KBM-7 (cell line): ENCODE results near the gene NUDT13.
A peak's percentile ranks its signal among the peaks of the same experiment; 100 is the strongest.

Experiments
- DNase-seq: peaks from one replicate; pipeline ENCODE4 v3.0.0-alpha.2; 2015
- in situ Hi-C: fragments of 300-500 bp; cut with MboI; formaldehyde crosslinking; loops from 2 replicates; pipeline ENCODE4 v1.14.3; 2020; ENCODE audit warnings: low sequenced_read_pairs, low pct_unique_long_range_greater_than_20kb, mixed read lengths

The NUDT13 gene

DNA sequence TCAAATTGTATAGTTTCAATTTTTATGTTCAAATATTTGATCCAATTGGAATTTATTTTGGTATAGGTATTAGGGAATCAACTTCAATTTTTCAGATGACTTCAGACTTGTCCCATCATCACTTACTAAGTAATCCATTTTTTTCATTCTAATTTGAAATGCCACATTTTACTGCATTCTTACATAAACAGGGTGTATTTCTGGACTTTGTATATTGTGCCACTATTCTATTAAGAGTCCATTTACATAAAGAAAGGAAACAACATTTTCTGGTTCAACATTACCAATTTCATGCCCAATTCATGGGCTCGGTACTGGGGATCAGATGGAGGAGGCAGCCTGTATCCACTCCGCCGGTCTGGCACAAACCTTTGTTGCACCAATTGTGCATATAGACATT is 41.8 kb downstream of the NUDT13 start:
- in situ Hi-C loops = no loop called here
- DNase-seq = no peak

DNA sequence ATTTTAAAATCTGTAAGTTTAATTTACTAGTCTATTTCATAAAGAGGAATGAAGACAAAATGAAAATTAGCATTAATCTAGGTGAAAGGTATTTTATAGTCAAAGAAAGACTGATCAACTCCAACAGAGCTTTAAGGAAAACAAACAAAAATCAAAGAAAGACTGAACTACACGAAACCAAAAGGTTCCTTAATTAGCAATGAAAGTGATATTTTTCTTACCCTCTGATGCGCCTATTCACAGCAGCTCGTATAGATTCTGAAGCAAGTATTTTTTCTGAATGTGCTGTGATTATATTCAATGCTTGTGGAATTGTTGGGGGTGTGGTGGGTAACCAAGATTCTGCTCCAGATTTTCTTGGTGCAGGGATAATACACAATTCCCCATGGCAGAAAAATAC is 45.8 kb downstream of the NUDT13 start:
- in situ Hi-C loops = no loop called here
- no peak for DNase-seq

DNA sequence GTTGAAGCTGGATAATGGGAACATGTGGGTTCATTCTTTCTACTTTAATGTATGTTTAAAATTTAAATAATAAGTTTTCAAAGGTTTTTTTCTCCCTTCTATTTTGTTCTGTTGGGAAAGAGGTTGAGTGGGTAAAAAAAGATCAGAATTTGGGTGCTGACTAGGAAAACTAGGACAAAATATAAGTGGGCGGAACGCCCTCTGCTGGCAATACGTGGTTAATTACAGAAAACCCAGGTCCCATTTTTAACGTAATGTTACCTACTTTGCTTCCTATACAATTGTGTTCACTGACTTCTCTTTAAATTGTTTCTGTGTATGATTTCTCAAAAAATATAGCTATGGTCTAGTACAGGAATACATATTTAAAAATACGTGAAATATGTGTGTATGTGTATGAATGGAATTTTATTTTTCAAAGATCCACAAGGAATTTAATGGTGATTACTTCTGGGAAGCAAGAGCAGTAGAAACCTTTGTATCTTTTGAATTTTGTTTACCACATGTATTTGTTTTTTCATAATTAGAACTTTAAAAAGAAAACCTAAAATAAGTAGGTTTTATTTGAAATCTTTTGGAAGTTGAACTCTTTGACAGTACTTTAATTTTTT is 48.9 kb downstream of the NUDT13 start:
- DNase-seq = peak; percentile 75
- in situ Hi-C loops = no loop called here

DNA sequence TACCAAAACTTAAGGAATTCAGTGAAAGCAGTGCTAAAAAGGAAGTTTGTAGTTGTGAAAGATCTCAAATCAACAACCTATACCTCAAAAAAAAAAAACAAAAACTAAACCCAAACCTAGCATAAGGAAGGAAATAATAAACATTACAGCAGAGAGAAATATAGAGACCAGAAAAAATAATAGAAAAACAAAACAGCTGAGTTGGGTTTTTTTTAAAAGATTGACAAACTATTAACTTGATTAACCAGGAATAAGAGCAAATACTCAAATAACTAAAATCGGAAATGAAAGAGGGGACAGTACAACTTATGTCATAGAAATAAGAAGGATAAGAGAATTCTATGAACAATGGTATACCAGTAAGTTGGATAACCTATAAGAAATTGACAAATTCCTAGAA is 50.8 kb downstream of the NUDT13 start:
- no peak for DNase-seq
- in situ Hi-C loops = no loop called here

DNA sequence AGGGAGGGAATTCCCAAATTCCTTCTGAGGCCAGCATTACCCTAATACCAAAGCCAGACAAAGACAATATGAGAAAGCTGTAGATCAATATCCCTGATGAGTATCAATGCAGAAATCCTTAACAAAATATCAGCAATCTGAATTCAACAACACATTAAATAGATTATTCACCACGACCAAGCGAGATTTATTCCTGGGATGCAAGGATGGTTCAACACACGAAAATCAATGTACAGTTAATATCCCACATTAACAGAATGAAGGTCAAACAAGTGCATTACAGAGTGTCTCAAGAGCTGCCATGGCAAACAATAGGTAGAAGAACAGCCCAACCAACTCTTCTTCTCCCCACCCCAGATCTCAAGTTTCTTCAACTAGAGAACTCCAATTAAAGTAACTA is 51.4 kb downstream of the NUDT13 start:
- in situ Hi-C loops = no loop called here
- no peak for DNase-seq

DNA sequence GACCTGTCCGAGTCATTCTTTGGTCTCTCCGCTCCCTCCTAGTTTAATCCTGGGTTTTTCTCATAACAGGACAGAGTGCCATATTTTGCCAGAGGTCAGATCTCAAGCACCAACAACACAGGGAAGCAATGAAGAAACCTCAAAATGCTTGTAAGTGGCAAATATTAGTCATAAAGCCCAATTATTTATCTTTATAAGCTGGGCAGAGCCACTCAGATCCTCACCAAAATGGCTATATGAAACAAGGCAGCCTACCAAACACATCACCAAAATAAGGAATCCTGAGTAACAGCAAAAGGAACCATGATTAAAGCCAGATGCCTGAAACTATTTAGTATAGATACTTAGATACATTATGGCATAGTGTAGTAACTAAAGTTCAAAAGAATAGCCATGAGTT is 52.8 kb downstream of the NUDT13 start:
- DNase-seq = no peak
- in situ Hi-C loops = no loop called here

DNA sequence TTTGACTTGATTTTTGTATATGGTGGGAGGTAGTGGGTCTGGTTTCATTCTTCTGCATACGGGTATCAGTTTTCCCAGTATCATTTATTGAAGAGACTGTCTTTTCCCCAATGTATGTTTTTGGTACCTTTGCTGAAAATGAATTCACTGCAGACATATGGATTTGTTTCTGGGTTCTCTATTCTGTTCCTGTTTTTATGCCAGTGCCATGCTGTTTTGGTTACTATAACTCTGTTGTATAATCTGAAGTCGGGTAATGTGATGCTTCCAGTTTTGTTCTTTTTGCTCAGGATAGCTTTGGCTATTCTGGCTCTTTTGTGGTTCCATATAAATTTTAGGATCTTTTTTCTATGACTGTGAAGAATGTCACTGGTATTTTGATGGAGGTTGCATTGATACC is 56.7 kb downstream of the NUDT13 start:
- in situ Hi-C loops = no loop called here
- no peak for DNase-seq

DNA sequence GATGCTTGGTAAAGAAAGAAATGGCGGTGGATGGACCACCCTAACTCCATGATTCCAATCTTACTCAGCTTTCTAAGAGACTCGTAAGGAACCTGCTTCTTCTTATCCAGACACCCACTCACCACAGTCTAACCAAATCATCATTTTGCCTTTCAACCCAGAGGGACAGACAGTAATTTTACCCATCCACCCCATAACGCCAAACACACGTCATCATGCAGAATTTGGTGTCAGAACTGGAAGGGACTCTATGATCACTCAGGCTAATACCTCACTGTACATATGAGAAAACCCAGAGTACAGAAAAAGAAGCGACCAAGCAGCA is 57.2 kb downstream of the NUDT13 start:
- in situ Hi-C loops = no loop called here

DNA sequence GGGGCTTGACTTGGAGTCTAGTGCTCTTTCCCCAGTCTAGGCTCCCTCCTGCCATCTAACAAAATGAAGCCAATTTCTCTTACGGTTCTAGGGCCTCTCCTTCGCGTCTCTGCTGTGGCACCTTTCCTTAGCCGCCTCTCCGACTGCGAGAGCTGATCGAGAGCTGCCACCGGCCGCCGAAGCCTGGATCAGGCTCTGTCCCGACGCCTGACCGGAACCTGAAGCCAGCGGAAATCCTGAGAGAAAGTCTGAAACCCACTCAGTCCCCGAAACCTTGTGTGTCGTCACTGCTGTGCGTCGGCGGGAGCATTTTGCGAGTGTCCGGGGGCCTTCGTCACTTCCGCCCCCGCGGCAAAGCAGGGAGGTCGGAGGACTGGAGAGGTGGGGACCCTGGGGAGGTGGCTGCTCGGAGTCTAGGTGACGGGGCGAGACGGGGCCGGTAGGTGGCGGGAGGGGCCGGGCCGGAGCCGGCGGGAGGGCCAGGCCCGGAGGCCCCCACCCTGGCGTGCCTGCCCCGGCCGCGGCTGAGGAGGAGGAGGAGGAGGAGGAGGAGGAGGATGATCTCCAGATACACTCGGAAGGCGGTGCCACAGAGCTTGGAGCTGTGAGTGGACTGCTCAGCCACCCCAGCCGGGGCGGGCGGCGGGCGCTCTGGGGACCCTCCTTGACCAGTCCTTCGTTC is 57.7 kb downstream of the NUDT13 start, which contains the start of the genes ECD and FAM149B1:
Gene ECD, minus strand, starts transcription at position 226 of the 682 bp plus-strand sequence. CDS start 4,071 bp downstream, outside the sequence.
Gene FAM149B1, plus strand, starts transcription at position 337 of the 682 bp plus-strand sequence. Its CDS starts 221 bp downstream, at position 558.
- in situ Hi-C loops = no loop called here
- peak; percentile 93 for DNase-seq

More for the DNA sequence above, 57.2 kb downstream of the NUDT13 start:
- DNase-seq = no peak

DNA sequence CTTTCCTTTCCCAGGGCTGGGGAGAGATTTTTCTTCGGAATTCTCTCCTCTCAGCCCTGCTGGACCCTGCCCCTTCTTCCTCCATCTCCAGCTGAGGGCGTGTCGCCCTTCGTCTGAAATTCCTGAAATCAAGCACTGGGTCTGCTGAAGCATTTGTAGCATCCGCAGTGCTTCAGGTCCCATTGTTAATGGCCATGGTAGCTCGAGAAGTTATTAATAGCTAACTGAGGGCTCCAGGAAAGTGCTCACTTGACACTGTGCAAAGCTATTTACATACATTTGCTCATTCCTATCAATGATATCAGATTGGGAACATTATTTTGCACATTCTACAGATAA is 58.2 kb downstream of the NUDT13 start:
- in situ Hi-C loops = no loop called here
- DNase-seq = no peak

DNA sequence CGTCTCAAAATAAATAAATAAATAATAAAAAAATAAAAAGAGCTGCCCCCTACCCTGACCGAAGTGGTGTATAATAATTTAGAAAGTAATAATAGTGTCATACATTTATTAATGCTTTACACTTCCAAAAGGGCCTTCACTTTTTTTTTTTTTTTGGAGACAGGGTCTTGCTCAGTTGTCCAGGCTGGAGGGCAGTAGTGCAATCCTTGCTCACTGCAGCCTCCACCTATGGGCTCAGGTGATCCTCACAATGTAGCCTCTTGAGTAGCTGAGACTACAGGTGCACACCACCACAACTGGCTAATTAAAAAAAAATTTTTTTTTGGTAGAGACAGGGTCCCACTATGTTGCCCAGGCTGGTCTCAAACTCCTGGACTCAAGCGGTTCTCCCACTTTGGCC is 59.1 kb downstream of the NUDT13 start:
- in situ Hi-C loops = no loop called here
- DNase-seq = peak; percentile 5

DNA sequence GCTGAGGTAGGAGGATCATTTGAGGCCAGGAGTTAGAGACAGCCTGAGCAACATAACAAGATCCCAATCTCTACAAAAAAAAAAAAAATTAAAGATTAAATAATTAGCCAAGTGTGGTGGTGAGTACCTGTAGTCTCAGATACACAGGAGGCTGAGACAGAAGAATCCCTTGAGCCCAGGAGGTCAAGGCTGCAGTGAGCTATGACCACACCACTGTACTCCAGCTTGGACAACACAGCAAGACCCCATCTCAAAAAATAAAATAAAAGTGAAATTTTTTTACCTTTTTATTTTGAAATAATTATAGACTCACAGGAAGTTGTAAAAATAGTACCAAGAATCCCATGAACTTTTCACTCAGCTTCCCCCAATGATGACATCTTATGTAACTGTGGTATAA is 62.6 kb downstream of the NUDT13 start:
- in situ Hi-C loops = no loop called here
- DNase-seq = no peak

DNA sequence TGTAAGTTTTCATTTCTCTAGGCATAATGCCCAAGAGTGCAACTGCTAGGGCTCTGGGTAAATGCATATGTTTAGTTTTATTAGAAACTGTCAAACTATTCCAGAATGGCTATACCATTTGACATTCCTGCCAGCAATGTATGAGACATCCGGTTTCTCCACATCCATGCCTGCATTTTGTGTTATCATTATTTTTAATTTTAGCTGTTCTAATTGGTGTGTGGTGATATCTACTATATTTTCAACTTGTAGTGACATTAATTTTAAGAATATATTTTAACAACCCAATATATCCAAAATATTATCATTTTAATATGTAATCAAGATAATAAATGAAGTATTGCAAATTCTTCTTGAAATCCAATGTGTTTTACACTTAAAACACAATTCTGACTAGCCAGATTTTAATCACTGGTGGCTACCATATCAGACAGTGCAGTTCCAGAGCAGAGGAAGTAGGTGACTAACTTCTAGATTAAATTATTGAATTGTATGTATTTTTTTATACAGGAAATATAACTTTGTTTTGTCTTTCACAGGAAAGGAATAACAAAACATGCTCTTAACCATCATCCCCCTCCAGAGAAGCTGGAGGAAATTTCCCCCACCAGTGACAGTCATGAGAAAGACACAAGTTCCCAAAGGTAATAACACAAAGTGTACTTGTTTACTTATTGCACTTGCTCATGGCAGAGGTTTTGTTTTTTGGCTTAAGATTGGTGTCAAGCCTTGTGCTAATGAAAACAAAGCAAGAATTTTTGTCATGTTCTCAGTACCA is 64.1 kb downstream of the NUDT13 start:
- in situ Hi-C loops = no loop called here
- DNase-seq = no peak
